Astrocyte of the spinal cord (primary cell): ENCODE results near the gene RSRC1.
A peak's percentile ranks its signal among the peaks of the same experiment; 100 is the strongest.

Source experiments
- DNase-seq: peaks from one replicate; pipeline ENCODE4 v3.0.0; 2011; ENCODE audit warnings: low read depth, low spot score
- H3K4me3 ChIP-seq: 2 replicates; pipeline ENCODE4 v1.5.1; 2011; ENCODE audit warnings: low read depth, mild to moderate bottlenecking, low read length, moderate library complexity
- CTCF ChIP-seq: IDR thresholded peaks from 2 replicates; pipeline ENCODE4 v1.5.1; 2012; ENCODE audit warnings: low read depth, mild to moderate bottlenecking, low read length, inconsistent platforms
- in situ Hi-C: cut with HindIII; loops from 2 replicates; pipeline ENCODE4 v1.10.0; 2017; ENCODE audit warnings: low sequenced_read_pairs

The RSRC1 gene

GRCh38 chr3:158247288-158247687 is 137.4 kb downstream of the RSRC1 start:
- H3K4me3 ChIP-seq: no peak overlapping the region
- in situ Hi-C loops: no loop called here
- no peak for TF ChIP-seq CTCF
- no peak for DNase-seq

GRCh38 chr3:158248261-158248660 is 138.4 kb downstream of the RSRC1 start:
- in situ Hi-C loops: no loop called here
- no peak for TF ChIP-seq CTCF
- no peak overlapping the region for H3K4me3 ChIP-seq
- DNase-seq: no peak

- TF ChIP-seq CTCF: no peak
- in situ Hi-C loops: no loop called here
- no peak for DNase-seq
- no peak overlapping the region for H3K4me3 ChIP-seq
These were observed 139.3 kb downstream of the RSRC1 start for GRCh38 chr3:158249183-158249582.

- in situ Hi-C loops: no loop called here
- DNase-seq: no peak
- H3K4me3 ChIP-seq: no peak overlapping the region
- TF ChIP-seq CTCF: no peak
These were observed 148.7 kb downstream of the RSRC1 start for GRCh38 chr3:158258619-158259018.

GRCh38 chr3:158260392-158260791 is 150.5 kb downstream of the RSRC1 start:
- no peak for TF ChIP-seq CTCF
- in situ Hi-C loops: no loop called here
- H3K4me3 ChIP-seq: no peak overlapping the region
- no peak for DNase-seq

GRCh38 chr3:158261371-158261991 is 151.6 kb downstream of the RSRC1 start:
- DNase-seq: peak; percentile 29
- in situ Hi-C loops: no loop called here
- H3K4me3 ChIP-seq: no peak overlapping the region
- no peak for TF ChIP-seq CTCF
